Endodermal cell (in vitro differentiated cells): Measurements from ENCODE around the gene THADA. TPM values are rescaled to one million over a fixed set of nuclear protein-coding genes. Genes with fewer than 3 reads are reported as not detected.

Experiments used
- DNase-seq: peaks from one replicate; pipeline ENCODE4 v3.0.0-alpha.2; 2017
- H3K27ac ChIP-seq: 2 replicates; pipeline ENCODE4 v1.5.1; 2013; ENCODE audit warnings: mild to moderate bottlenecking, low read depth, low read length, moderate library complexity
- H3K27me3 ChIP-seq: 2 replicates; pipeline ENCODE4 v1.6.1; 2013; ENCODE audit warnings: mild to moderate bottlenecking, low read length, moderate library complexity; ENCODE audit not compliant: insufficient read depth, control insufficient read depth, poor library complexity, severe bottlenecking
- H3K36me3 ChIP-seq: 2 replicates; pipeline ENCODE4 v1.7.0; 2013; ENCODE audit warnings: mild to moderate bottlenecking, low read length, moderate library complexity; ENCODE audit not compliant: control insufficient read depth, insufficient read depth
- H3K4me1 ChIP-seq: one replicate; pipeline ENCODE4 v1.7.0; 2013; ENCODE audit warnings: low read length; ENCODE audit not compliant: control insufficient read depth, insufficient read depth
- H3K4me3 ChIP-seq: 2 replicates; pipeline ENCODE4 v1.5.1; 2013; ENCODE audit warnings: mild to moderate bottlenecking, low read length, moderate library complexity
- H3K9ac ChIP-seq: 2 replicates; pipeline ENCODE4 v1.6.1; 2013; ENCODE audit warnings: mild to moderate bottlenecking, low read length, moderate library complexity; ENCODE audit not compliant: poor library complexity, severe bottlenecking; ENCODE audit errors: extremely low read depth
- H3K9me3 ChIP-seq: 2 replicates; pipeline ENCODE4 v1.6.1; 2013; ENCODE audit warnings: mild to moderate bottlenecking, low read length, moderate library complexity; ENCODE audit not compliant: control insufficient read depth
- H3K27ac Mint-ChIP-seq: 2 replicates; pipeline ENCODE4 v1.8.0; 2020; ENCODE audit warnings: mixed read lengths
- H3K27me3 Mint-ChIP-seq: 2 replicates; pipeline ENCODE4 v1.8.0; 2021; ENCODE audit warnings: mild to moderate bottlenecking, mixed read lengths; ENCODE audit not compliant: insufficient read depth
- H3K36me3 Mint-ChIP-seq: 2 replicates; pipeline ENCODE4 v1.8.0; 2020; ENCODE audit warnings: low read depth, mixed read lengths
- H3K4me1 Mint-ChIP-seq: 2 replicates; pipeline ENCODE4 v1.8.0; 2020; ENCODE audit warnings: mixed read lengths
- H3K4me3 Mint-ChIP-seq: 2 replicates; pipeline ENCODE4 v1.8.0; 2020; ENCODE audit warnings: mild to moderate bottlenecking, moderate library complexity, mixed read lengths
- H3K9me3 Mint-ChIP-seq: 2 replicates; pipeline ENCODE4 v1.8.0; 2020; ENCODE audit warnings: mild to moderate bottlenecking, mixed read lengths
- WGBS, 2 experiments: methylation state at CpG; one replicate each; pipeline versions ENCODE4 v1.1.5 to v1.1.7; 2013; ENCODE audit warnings: missing lambda C conversion rate in 2 of 2, mixed read lengths in 1 of 2; ENCODE audit not compliant: insufficient coverage in 1 of 2, insufficient read length in 1 of 2; 5-methylcytosine and 5-hydroxymethylcytosine counted together
- total RNA-seq, 2 donors: library from RNA; stranded (reverse); fragmentation: NEBNext Ultra II Directional in 1 of 2; extraction: Animal tissue kit (Norgen Biotek cat#: 25700) in 1 of 2; gene quantifications; 2 replicates in 1 of 2; 3 replicates in 1 of 2; pipeline ENCODE4 v1.2.1, GENCODE V29; 2021
- TF ChIP-seq, protein P1 (sequence below): fragments of 200-600 bp; sonication (generic); conservative IDR thresholded peaks from 2 replicates; pipeline ENCODE4 v1.5.0; 2021; ENCODE audit warnings: antibody characterized with exemption, mild to moderate bottlenecking

THADA gene
- total RNA-seq, 2 donors from 2014 or later = 32.8 to 35.0 TPM

DNA sequence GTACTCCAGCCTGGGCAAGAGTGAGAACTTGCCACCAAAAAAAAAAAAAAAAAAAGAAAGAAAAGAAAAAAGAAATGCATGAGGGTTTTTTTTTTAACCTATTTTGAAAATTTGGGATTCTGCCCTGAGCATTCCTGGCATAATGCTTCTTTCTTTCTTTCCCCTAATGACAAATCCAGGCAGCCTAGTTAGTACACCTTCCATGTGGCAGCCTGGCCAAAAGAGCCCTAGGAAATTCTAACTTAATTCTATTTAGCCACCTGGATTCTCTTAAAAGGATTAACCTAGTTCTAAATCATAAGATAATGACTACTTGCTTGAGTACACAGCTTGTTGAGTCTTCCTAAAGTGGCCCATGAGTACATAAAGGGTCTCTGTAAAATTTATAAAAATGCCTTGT is 160.1 kb downstream of the THADA start:
- Mint-ChIP-seq H3K9me3 (no peaks in the 10 kb centered on the region), H3K4me3 (no peak overlapping the region), H3K4me1 (peaks cover 33% of the 10 kb centered on the region), H3K36me3 (peaks cover 4% of the 10 kb centered on the region), H3K27ac (no peak overlapping the region), H3K27me3 (no peaks in the 10 kb centered on the region)
- no peaks in the 10 kb centered on the region for H3K27me3 ChIP-seq
- no peaks in the 10 kb centered on the region for H3K9me3 ChIP-seq
- H3K27ac ChIP-seq = no peak overlapping the region
- no peaks in the 10 kb centered on the region for H3K36me3 ChIP-seq
- TF ChIP-seq, protein P1, sequence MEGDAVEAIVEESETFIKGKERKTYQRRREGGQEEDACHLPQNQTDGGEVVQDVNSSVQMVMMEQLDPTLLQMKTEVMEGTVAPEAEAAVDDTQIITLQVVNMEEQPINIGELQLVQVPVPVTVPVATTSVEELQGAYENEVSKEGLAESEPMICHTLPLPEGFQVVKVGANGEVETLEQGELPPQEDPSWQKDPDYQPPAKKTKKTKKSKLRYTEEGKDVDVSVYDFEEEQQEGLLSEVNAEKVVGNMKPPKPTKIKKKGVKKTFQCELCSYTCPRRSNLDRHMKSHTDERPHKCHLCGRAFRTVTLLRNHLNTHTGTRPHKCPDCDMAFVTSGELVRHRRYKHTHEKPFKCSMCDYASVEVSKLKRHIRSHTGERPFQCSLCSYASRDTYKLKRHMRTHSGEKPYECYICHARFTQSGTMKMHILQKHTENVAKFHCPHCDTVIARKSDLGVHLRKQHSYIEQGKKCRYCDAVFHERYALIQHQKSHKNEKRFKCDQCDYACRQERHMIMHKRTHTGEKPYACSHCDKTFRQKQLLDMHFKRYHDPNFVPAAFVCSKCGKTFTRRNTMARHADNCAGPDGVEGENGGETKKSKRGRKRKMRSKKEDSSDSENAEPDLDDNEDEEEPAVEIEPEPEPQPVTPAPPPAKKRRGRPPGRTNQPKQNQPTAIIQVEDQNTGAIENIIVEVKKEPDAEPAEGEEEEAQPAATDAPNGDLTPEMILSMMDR = no peak
- H3K4me1 ChIP-seq = peaks cover 14% of the 10 kb centered on the region
- DNase-seq = no peak
- no peak overlapping the region for H3K4me3 ChIP-seq
- no peak overlapping the region for H3K9ac ChIP-seq

DNA sequence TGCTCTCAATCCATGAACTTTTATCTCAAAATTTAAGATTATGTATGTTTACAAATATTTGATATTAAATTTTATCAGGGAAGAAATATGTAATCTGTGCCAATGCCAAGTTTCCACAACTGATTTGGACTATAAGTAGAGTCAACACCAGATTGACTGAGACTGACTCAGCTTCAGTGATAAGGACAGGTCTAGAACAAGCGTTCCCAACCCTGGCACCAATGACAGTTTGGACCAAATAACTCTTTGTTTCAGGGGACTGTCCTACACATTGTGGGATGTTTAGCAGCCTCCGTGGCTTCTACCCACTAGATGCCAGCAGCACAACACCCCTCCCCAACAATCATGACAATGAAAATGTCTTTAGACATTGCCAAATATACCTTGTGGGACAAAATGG is 165.3 kb downstream of the THADA start:
- H3K4me3 Mint-ChIP-seq = no peak overlapping the region
- no peak overlapping the region for H3K27ac ChIP-seq
- H3K4me1 Mint-ChIP-seq = peaks cover 8% of the 10 kb centered on the region
- H3K27ac Mint-ChIP-seq = no peak overlapping the region
- peaks cover 12% of the 10 kb centered on the region for H3K36me3 Mint-ChIP-seq
- no peaks in the 10 kb centered on the region for H3K36me3 ChIP-seq
- no peaks in the 10 kb centered on the region for H3K27me3 ChIP-seq
- H3K9ac ChIP-seq = no peak overlapping the region
- H3K4me3 ChIP-seq = no peak overlapping the region
- H3K4me1 ChIP-seq = no peaks in the 10 kb centered on the region
- H3K27me3 Mint-ChIP-seq = no peaks in the 10 kb centered on the region
- no peaks in the 10 kb centered on the region for H3K9me3 Mint-ChIP-seq
- DNase-seq = no peak
- WGBS, 2 experiments = 91% methylated on average over 2 of the region's 2 CpGs; no CpG with 5 or more reads in 1 of the 2 experiments
- no peaks in the 10 kb centered on the region for H3K9me3 ChIP-seq
- TF ChIP-seq, protein P1 = no peak

DNA sequence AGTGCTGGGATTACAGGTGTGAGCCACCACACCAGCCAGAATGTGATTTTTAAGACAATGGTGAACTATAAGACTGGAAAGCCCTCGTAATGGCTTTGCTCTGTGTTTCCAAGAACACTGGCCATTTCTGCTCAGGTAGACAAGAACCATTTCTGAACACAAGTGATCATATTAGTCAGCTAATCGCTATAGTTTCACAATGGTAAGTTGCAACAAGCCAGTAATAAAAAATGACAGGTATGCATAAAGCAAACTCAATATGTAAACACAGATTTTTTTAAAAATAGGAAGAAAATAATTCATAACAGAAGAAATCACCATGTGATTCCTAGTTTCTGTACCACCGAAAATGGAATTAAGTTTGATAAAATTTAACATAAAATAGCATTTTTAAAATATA is 166.5 kb downstream of the THADA start:
- Histone ChIP-seq H3K27ac (no peak overlapping the region), H3K4me1 (no peaks in the 10 kb centered on the region), H3K27me3 (no peaks in the 10 kb centered on the region), H3K4me3 (no peak overlapping the region), H3K9ac (no peak overlapping the region), H3K36me3 (no peaks in the 10 kb centered on the region), H3K9me3 (no peaks in the 10 kb centered on the region)
- no peak for DNase-seq
- H3K27ac Mint-ChIP-seq = no peak overlapping the region
- no peaks in the 10 kb centered on the region for H3K9me3 Mint-ChIP-seq
- H3K27me3 Mint-ChIP-seq = no peaks in the 10 kb centered on the region
- H3K4me1 Mint-ChIP-seq = peaks cover 8% of the 10 kb centered on the region
- 89 to 100% methylated on average over 1 to 2 of the region's 3 CpGs for WGBS, 2 experiments
- H3K36me3 Mint-ChIP-seq = peaks cover 12% of the 10 kb centered on the region
- TF ChIP-seq, protein P1 = no peak
- no peak overlapping the region for H3K4me3 Mint-ChIP-seq
